ENCODE data around the gene GTF3C4.
A peak's percentile ranks its signal among the peaks of the same experiment; 100 is the strongest.

GTF3C4 gene

GRCh38 chr9:132648283-132648682 is 22.0 kb upstream of the GTF3C4 start:
- no peak for DNase-seq
- Histone ChIP-seq H3K4me3 (ENCODE audit: low read depth, low read length) (no peak overlapping the region), H3K9me3 (ENCODE audit: severe bottlenecking) (no peaks in the 10 kb centered on the region), H3K27me3 (ENCODE audit: insufficient read depth, low read depth, severe bottlenecking) (no peaks in the 10 kb centered on the region), H3K27ac (no peak overlapping the region), H3K36me3 (peaks cover 49% of the 10 kb centered on the region)
- no peak for TF ChIP-seq CTCF (IDR thresholded peaks at IDR 0.05; ENCODE audit: low read depth, low read length)

- peaks cover 45% of the 10 kb centered on the region for H3K36me3 ChIP-seq
- TF ChIP-seq CTCF (IDR thresholded peaks at IDR 0.05; ENCODE audit: low read depth, low read length): no peak
These were observed 21.6 kb upstream of the GTF3C4 start for GRCh38 chr9:132648685-132649084.

DNA sequence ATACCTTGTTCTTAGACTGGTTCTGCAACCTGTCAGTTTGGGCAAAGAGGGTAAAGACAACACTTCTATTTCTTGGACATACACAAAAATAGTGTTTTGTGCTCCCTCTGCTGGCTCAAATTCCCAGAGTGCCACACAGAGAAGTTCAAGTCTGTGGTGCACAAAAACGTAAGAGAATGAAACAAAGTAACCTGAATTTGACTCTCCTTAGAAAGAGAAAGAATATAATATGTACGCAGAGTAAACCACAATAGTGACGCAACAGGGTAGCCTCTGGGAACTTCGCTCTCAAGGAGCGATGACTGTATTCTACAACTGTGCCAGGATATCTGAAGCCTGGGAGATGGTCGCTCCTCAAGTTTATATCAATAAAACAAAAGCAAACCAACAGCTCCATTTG is 19.0 kb upstream of the GTF3C4 start:
- peak; percentile 42 for DNase-seq
- Histone ChIP-seq H3K9me3 (ENCODE audit: severe bottlenecking) (no peaks in the 10 kb centered on the region), H3K27me3 (ENCODE audit: insufficient read depth, low read depth, severe bottlenecking) (no peaks in the 10 kb centered on the region), H3K4me3 (ENCODE audit: low read depth, low read length) (no peak overlapping the region), H3K36me3 (peaks cover 23% of the 10 kb centered on the region), H3K27ac (no peak overlapping the region)
- TF ChIP-seq CTCF (IDR thresholded peaks at IDR 0.05; ENCODE audit: low read depth, low read length): peak; percentile 53

More at GRCh38 chr9:132648685-132649084, 21.6 kb upstream of the GTF3C4 start:
- Histone ChIP-seq H3K4me3 (ENCODE audit: low read depth, low read length) (no peak overlapping the region), H3K9me3 (ENCODE audit: severe bottlenecking) (no peaks in the 10 kb centered on the region), H3K27me3 (ENCODE audit: insufficient read depth, low read depth, severe bottlenecking) (no peaks in the 10 kb centered on the region), H3K27ac (no peak overlapping the region)
- DNase-seq: no peak

GRCh38 chr9:132656299-132656698 is 14.0 kb upstream of the GTF3C4 start:
- Histone ChIP-seq H3K4me3 (ENCODE audit: low read depth, low read length) (no peak overlapping the region), H3K36me3 (peaks cover 36% of the 10 kb centered on the region), H3K9me3 (ENCODE audit: severe bottlenecking) (no peaks in the 10 kb centered on the region), H3K27me3 (ENCODE audit: insufficient read depth, low read depth, severe bottlenecking) (no peaks in the 10 kb centered on the region), H3K27ac (no peak overlapping the region)
- TF ChIP-seq CTCF (IDR thresholded peaks at IDR 0.05; ENCODE audit: low read depth, low read length): no peak
- DNase-seq: no peak

DNA sequence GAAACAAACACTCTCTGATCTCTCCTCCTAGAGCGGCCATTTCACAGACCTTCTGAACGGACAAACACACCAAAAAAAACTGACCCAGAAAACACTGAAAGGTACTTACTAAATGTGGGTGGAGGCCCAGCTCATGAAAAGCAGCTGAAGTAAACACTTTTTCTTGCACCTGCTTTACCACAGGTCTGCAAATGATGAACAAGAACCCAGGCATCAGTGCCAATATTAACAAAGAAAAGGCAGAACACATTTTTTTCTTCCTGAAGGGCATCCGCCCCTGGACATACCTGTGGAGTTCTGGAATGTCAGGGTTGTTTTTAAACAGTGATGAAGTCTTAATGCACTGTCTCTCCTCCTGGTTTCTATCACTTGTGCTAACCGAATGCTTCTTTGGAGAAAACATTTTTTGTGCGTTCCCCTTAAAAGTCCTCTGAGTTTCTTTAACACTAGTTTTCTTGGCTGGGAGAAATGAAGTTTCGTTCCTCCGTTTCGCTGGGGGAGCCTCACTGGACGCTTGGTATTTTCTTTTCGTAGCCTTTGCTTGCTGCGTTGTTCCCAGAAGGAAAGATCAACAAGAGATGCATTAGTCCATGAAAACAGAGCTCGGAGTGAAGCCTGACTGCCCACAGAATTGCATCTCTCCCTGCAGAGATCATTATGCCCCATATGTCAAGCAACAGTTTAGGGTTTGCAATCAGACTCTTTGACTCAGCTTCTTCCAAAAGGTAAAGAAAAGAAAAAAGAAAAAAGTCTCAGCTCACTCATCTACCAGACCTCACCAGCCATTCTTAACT is 7.9 kb upstream of the GTF3C4 start:
- no peak for TF ChIP-seq CTCF (IDR thresholded peaks at IDR 0.05; ENCODE audit: low read depth, low read length)
- Histone ChIP-seq H3K4me3 (ENCODE audit: low read depth, low read length) (no peak overlapping the region), H3K27ac (no peak overlapping the region), H3K27me3 (ENCODE audit: insufficient read depth, low read depth, severe bottlenecking) (no peaks in the 10 kb centered on the region), H3K9me3 (ENCODE audit: severe bottlenecking) (no peaks in the 10 kb centered on the region), H3K36me3 (peaks cover 51% of the 10 kb centered on the region)
- no peak for DNase-seq

DNA sequence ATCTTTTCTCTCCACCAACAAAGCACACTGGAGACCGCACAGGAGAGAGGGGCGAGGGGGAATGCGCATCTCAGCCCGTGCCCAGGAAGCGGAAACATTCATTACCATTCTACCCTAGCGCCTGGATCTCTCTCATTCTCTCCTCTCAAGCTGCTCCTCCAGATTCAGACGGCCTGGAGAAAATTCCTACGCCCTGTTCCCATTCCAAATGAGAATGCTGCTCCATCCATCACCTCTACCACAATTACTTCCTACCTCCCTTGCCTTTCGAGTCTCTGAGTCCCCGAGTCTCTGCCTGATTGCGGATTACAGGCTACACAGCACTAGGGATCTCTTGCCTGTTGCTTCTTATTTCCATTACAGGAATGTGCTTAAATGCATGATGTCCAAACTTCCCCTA is 7.1 kb upstream of the GTF3C4 start:
- no peak for DNase-seq
- no peak for TF ChIP-seq CTCF (IDR thresholded peaks at IDR 0.05; ENCODE audit: low read depth, low read length)
- Histone ChIP-seq H3K36me3 (peaks cover 51% of the 10 kb centered on the region), H3K9me3 (ENCODE audit: severe bottlenecking) (no peaks in the 10 kb centered on the region), H3K4me3 (ENCODE audit: low read depth, low read length) (no peak overlapping the region), H3K27ac (no peak overlapping the region), H3K27me3 (ENCODE audit: insufficient read depth, low read depth, severe bottlenecking) (no peaks in the 10 kb centered on the region)

Measured in WERI-Rb-1 (cell line).